Measurements from ENCODE around the gene RTN1. TPM values are rescaled to one million over a fixed set of nuclear protein-coding genes. Genes with fewer than 3 reads are reported as not detected.

The RTN1 gene
- total and polyA plus RNA-seq, 3 donors from 2014 or later, result 8.2 to 11.1 (median 10.9) TPM

DNA sequence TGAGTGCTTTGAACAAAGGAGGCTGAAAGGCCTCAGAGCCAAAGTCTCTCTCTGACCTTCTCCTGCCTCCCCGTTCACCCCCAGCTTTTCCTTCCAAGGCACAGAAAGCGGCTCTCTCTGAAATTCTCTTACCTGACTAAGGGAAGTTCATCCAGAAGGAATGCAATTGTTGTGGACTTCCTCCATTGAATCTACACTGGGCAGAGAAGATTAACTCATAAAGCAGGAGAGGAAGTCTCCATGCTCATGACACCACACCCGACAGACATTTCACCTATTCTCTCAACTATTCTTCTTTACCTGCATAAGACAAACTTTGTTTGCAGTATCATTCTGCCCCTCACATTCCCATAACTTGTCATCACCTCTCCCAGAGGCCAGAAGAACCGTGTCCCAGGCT lies 164.7 kb downstream of the RTN1 start:
- Histone ChIP-seq H3K4me3 (no peak overlapping the region), H3K36me3 (ENCODE audit: low read depth, missing control alignments) (no peaks in the 10 kb centered on the region), H3K27ac (no peak overlapping the region), H3K9me3 (no peaks in the 10 kb centered on the region), H3K4me1 (no peaks in the 10 kb centered on the region), H3K27me3 (no peaks in the 10 kb centered on the region)
- WGBS, 2 donors, result 84 to 88% methylated on average over 4 of the region's 4 CpGs
- intact Hi-C loops (cut with DNase I; ENCODE audit: low total_unique reads), result no loop called here
- TF ChIP-seq, protein P1, sequence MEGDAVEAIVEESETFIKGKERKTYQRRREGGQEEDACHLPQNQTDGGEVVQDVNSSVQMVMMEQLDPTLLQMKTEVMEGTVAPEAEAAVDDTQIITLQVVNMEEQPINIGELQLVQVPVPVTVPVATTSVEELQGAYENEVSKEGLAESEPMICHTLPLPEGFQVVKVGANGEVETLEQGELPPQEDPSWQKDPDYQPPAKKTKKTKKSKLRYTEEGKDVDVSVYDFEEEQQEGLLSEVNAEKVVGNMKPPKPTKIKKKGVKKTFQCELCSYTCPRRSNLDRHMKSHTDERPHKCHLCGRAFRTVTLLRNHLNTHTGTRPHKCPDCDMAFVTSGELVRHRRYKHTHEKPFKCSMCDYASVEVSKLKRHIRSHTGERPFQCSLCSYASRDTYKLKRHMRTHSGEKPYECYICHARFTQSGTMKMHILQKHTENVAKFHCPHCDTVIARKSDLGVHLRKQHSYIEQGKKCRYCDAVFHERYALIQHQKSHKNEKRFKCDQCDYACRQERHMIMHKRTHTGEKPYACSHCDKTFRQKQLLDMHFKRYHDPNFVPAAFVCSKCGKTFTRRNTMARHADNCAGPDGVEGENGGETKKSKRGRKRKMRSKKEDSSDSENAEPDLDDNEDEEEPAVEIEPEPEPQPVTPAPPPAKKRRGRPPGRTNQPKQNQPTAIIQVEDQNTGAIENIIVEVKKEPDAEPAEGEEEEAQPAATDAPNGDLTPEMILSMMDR (IDR thresholded peaks at IDR 0.05), result no peak
- no peak for TF ChIP-seq POLR2A (IDR thresholded peaks at IDR 0.05)
- no peak for DNase-seq

- 49 to 56% methylated on average over 2 of the region's 2 CpGs for WGBS, 2 donors
Measured at GRCh38 chr14:59705245-59705644, 165.3 kb downstream of the RTN1 start.

DNA sequence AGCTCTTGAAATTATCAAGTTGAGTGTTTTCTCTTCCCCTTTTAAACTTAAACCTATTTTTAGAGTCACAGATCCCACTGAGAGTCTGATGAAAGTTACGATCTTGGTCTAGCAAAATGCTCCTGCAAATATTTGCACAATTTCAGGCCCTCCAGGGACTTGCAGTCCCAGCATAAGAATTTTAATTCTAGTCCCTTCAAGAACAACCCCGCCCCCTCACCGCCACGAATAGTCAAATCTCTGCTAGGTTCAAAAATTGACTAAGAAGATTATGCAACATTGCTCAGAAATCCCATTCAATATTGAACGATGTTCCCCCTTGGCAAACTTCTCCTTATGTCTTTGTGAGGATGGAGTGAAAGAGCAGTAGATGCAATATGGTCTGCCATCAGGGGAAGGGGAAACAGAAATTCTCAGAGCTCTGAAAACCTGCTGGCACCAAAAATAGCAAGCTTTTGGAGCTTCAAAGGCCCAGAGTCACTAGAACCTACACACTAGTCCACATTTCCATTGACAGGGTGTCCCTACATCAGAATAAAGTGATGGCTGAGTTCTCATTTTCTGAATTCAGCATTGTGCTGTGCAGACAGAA lies 166.4 kb downstream of the RTN1 start:
- WGBS, 2 donors, result 82 to 84% methylated on average over 5 of the region's 5 CpGs
- no peaks in the 10 kb centered on the region for H3K27me3 ChIP-seq
- no peak overlapping the region for H3K4me3 ChIP-seq
- H3K9me3 ChIP-seq, result no peaks in the 10 kb centered on the region
- TF ChIP-seq, protein P1 (IDR thresholded peaks at IDR 0.05), result no peak
- TF ChIP-seq POLR2A (IDR thresholded peaks at IDR 0.05), result no peak
- H3K36me3 ChIP-seq (ENCODE audit: low read depth, missing control alignments), result no peaks in the 10 kb centered on the region
- no peaks in the 10 kb centered on the region for H3K4me1 ChIP-seq
- intact Hi-C loops (cut with DNase I; ENCODE audit: low total_unique reads), result no loop called here
- no peak overlapping the region for H3K27ac ChIP-seq
- no peak for DNase-seq

More at GRCh38 chr14:59705245-59705644, 165.3 kb downstream of the RTN1 start:
- Histone ChIP-seq H3K4me1 (no peaks in the 10 kb centered on the region), H3K27me3 (no peaks in the 10 kb centered on the region), H3K4me3 (no peak overlapping the region), H3K27ac (no peak overlapping the region), H3K36me3 (ENCODE audit: low read depth, missing control alignments) (no peaks in the 10 kb centered on the region), H3K9me3 (no peaks in the 10 kb centered on the region)
- DNase-seq, result no peak
- TF ChIP-seq POLR2A (IDR thresholded peaks at IDR 0.05), result no peak
- TF ChIP-seq, protein P1 (IDR thresholded peaks at IDR 0.05), result no peak
- intact Hi-C loops (cut with DNase I; ENCODE audit: low total_unique reads), result no loop called here

DNA sequence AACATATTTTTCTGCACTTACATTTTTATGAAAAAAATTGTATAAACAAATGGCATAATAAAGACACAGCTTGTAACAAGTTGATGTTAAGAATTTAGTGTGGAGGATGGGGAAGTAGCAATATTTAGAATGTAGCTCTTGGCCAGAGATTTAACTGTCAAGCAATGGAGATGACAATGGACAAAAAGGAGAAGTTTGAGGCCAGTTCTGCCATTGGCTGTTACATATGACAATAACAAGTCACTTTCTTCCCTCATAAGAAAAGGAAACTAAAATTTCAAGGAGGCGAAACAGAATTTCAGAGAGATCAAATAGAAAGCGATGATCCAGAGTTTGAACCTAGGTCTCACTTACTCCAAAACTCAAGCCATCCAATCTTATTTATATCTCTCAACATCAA lies 171.1 kb downstream of the RTN1 start:
- no peaks in the 10 kb centered on the region for H3K27me3 ChIP-seq
- no peaks in the 10 kb centered on the region for H3K36me3 ChIP-seq (ENCODE audit: low read depth, missing control alignments)
- peaks cover 7% of the 10 kb centered on the region for H3K4me1 ChIP-seq
- no peak for DNase-seq
- H3K4me3 ChIP-seq, result no peak overlapping the region
- H3K9me3 ChIP-seq, result no peaks in the 10 kb centered on the region
- TF ChIP-seq, protein P1 (IDR thresholded peaks at IDR 0.05), result no peak
- no peak for TF ChIP-seq POLR2A (IDR thresholded peaks at IDR 0.05)
- WGBS, 2 donors, result 95 to 100% methylated on average over 2 of the region's 2 CpGs
- no peak overlapping the region for H3K27ac ChIP-seq
- intact Hi-C loops (cut with DNase I; ENCODE audit: low total_unique reads), result no loop called here

GRCh38 chr14:59698793-59699192 lies 171.8 kb downstream of the RTN1 start:
- DNase-seq, result no peak
- intact Hi-C loops (cut with DNase I; ENCODE audit: low total_unique reads), result no loop called here

More at GRCh38 chr14:59698793-59699192, 171.8 kb downstream of the RTN1 start:
- no peak overlapping the region for H3K4me3 ChIP-seq
- H3K9me3 ChIP-seq, result no peaks in the 10 kb centered on the region
- H3K27me3 ChIP-seq, result no peaks in the 10 kb centered on the region
- no peaks in the 10 kb centered on the region for H3K36me3 ChIP-seq (ENCODE audit: low read depth, missing control alignments)
- 91 to 94% methylated on average over 2 of the region's 2 CpGs for WGBS, 2 donors
- TF ChIP-seq, protein P1 (IDR thresholded peaks at IDR 0.05), result no peak
- no peak for TF ChIP-seq POLR2A (IDR thresholded peaks at IDR 0.05)
- no peak overlapping the region for H3K27ac ChIP-seq
- H3K4me1 ChIP-seq, result peaks cover 7% of the 10 kb centered on the region
